Hepatocyte (in vitro differentiated cells): ENCODE results near the gene PIK3C2G. TPM values are rescaled to one million over a fixed set of nuclear protein-coding genes. Genes with fewer than 3 reads are reported as not detected.

ENCODE experiments used
- DNase-seq: peaks from one replicate; pipeline ENCODE4 v3.0.0-alpha.2; 2016; ENCODE audit warnings: low spot score
- H2AFZ ChIP-seq: fragments of 200-600 bp; sonication (generic); 2 replicates; pipeline ENCODE4 v1.6.0; 2016; ENCODE audit warnings: antibody characterized with exemption, mild to moderate bottlenecking
- H3K27ac ChIP-seq: fragments of 200-600 bp; sonication (generic); 2 replicates; pipeline ENCODE4 v1.5.1; 2016; ENCODE audit warnings: mild to moderate bottlenecking
- H3K27me3 ChIP-seq: fragments of 200-600 bp; sonication (generic); 2 replicates; pipeline ENCODE4 v1.6.1; 2016
- H3K36me3 ChIP-seq: fragments of 200-600 bp; sonication (generic); replicated peaks from 2 replicates; pipeline ENCODE4 v1.5.1; 2016; ENCODE audit warnings: low read depth; ENCODE audit not compliant: insufficient read depth
- H3K4me1 ChIP-seq: fragments of 200-600 bp; sonication (generic); 2 replicates; pipeline ENCODE4 v1.5.1; 2016; ENCODE audit warnings: mild to moderate bottlenecking, moderate library complexity; ENCODE audit not compliant: insufficient read depth
- H3K4me2 ChIP-seq: fragments of 200-600 bp; sonication (generic); 2 replicates; pipeline ENCODE4 v1.6.0; 2016
- H3K4me3 ChIP-seq: fragments of 200-600 bp; sonication (generic); 2 replicates; pipeline ENCODE4 v1.5.1; 2016; ENCODE audit warnings: mild to moderate bottlenecking
- H3K79me2 ChIP-seq: fragments of 200-600 bp; sonication (generic); 2 replicates; pipeline ENCODE4 v1.6.0; 2017; ENCODE audit warnings: mild to moderate bottlenecking
- H3K9me2 ChIP-seq: fragments of 200-600 bp; sonication (generic); replicated peaks from 2 replicates; pipeline ENCODE4 v1.6.0; 2017; ENCODE audit warnings: mild to moderate bottlenecking; ENCODE audit not compliant: insufficient read depth
- H3K9me3 ChIP-seq: fragments of 200-600 bp; sonication (generic); 2 replicates; pipeline ENCODE4 v1.5.1; 2016; ENCODE audit warnings: low read depth, mild to moderate bottlenecking
- H4K20me1 ChIP-seq: fragments of 200-600 bp; sonication (generic); 2 replicates; pipeline ENCODE4 v1.6.0; 2016; ENCODE audit warnings: mild to moderate bottlenecking; ENCODE audit not compliant: insufficient read depth, poor library complexity, severe bottlenecking
- CTCF ChIP-seq: fragments of 200-600 bp; sonication (generic); IDR thresholded peaks from 2 replicates; pipeline ENCODE4 v1.5.1; 2016; ENCODE audit warnings: antibody characterized with exemption, mild to moderate bottlenecking; ENCODE audit not compliant: poor library complexity
- EZH2 ChIP-seq: fragments of 200-600 bp; sonication (generic); IDR thresholded peaks from 2 replicates; pipeline ENCODE4 v1.6.1; 2016; ENCODE audit warnings: antibody characterized with exemption, mild to moderate bottlenecking, borderline replicate concordance
- EZH2phosphoT487 ChIP-seq: fragments of 200-600 bp; sonication (generic); IDR thresholded peaks from one replicate; pipeline ENCODE4 v1.6.1; 2018; ENCODE audit warnings: antibody characterized with exemption, mild to moderate bottlenecking, low read depth, moderate library complexity; ENCODE audit not compliant: unreplicated experiment, severe bottlenecking
- WGBS: methylation state at CpG from one replicate; pipeline ENCODE4 v1.1.6; 2016; ENCODE audit warnings: low lambda C conversion rate; ENCODE audit errors: missing lambda C conversion rate; 5-methylcytosine and 5-hydroxymethylcytosine counted together
- polyA plus RNA-seq: library from polyadenylated mRNA; unstranded; fragments of >200 nt; fragmentation: Nextera tagmentation; extraction: Ambion mirVana; gene quantifications from 2 replicates; pipeline ENCODE4 v1.2.1, GENCODE V29; 2016
- total RNA-seq: library from RNA; depleted of rRNA; stranded (reverse); fragments of >200 nt; gene quantifications from 2 replicates; pipeline ENCODE4 v1.2.3, GENCODE V29; 2014

PIK3C2G gene
- total and polyA plus RNA-seq, 2 experiments from 2014 or later, result 3.5 to 6.7 TPM

- H3K4me1 ChIP-seq, result no peaks in the 10 kb centered on the region
- no peak for TF ChIP-seq EZH2
- no peak for TF ChIP-seq EZH2phosphoT487
- TF ChIP-seq CTCF, result no peak
- H3K36me3 ChIP-seq, result no peaks in the 10 kb centered on the region
- no peak overlapping the region for H3K4me3 ChIP-seq
- no peak overlapping the region for H3K4me2 ChIP-seq
- H3K27me3 ChIP-seq, result no peaks in the 10 kb centered on the region
- no peaks in the 10 kb centered on the region for H3K9me2 ChIP-seq
- H3K27ac ChIP-seq, result no peak overlapping the region
- H3K79me2 ChIP-seq, result no peaks in the 10 kb centered on the region
- H4K20me1 ChIP-seq, result no peaks in the 10 kb centered on the region
- H3K9me3 ChIP-seq, result no peaks in the 10 kb centered on the region
- 91% methylated on average over 2 of the region's 2 CpGs for WGBS
- DNase-seq, result no peak
- H2AFZ ChIP-seq, result no peak overlapping the region
Observed at GRCh38 chr12:18456344-18456743, 195.0 kb downstream of the PIK3C2G start.

GRCh38 chr12:18457362-18457761 is 196.0 kb downstream of the PIK3C2G start:
- no peaks in the 10 kb centered on the region for H3K27me3 ChIP-seq
- no peak for DNase-seq
- H3K4me2 ChIP-seq, result no peak overlapping the region
- TF ChIP-seq EZH2, result no peak
- TF ChIP-seq EZH2phosphoT487, result no peak
- no peak for TF ChIP-seq CTCF
- no peak overlapping the region for H3K27ac ChIP-seq
- no peaks in the 10 kb centered on the region for H4K20me1 ChIP-seq
- no peak overlapping the region for H3K4me3 ChIP-seq
- H3K9me2 ChIP-seq, result no peaks in the 10 kb centered on the region
- no peak overlapping the region for H2AFZ ChIP-seq
- no peaks in the 10 kb centered on the region for H3K4me1 ChIP-seq
- 91% methylated on average over 1 of the region's 1 CpG for WGBS
- no peaks in the 10 kb centered on the region for H3K36me3 ChIP-seq
- no peaks in the 10 kb centered on the region for H3K9me3 ChIP-seq
- no peaks in the 10 kb centered on the region for H3K79me2 ChIP-seq

GRCh38 chr12:18461758-18462157 is 200.4 kb downstream of the PIK3C2G start:
- Histone ChIP-seq H3K36me3 (no peaks in the 10 kb centered on the region), H3K4me1 (no peaks in the 10 kb centered on the region), H3K79me2 (no peaks in the 10 kb centered on the region), H3K9me2 (no peaks in the 10 kb centered on the region), H3K9me3 (no peaks in the 10 kb centered on the region), H4K20me1 (no peaks in the 10 kb centered on the region), H3K4me3 (no peak overlapping the region), H2AFZ (no peak overlapping the region), H3K27ac (no peak overlapping the region), H3K4me2 (no peak overlapping the region), H3K27me3 (no peaks in the 10 kb centered on the region)
- TF ChIP-seq EZH2phosphoT487 (no peak), EZH2 (no peak), CTCF (no peak)
- no peak for DNase-seq
- 100% methylated on average over 2 of the region's 2 CpGs for WGBS

GRCh38 chr12:18462442-18462841 is 201.1 kb downstream of the PIK3C2G start:
- no peak overlapping the region for H3K4me2 ChIP-seq

More at GRCh38 chr12:18462442-18462841, 201.1 kb downstream of the PIK3C2G start:
- no peak overlapping the region for H3K27ac ChIP-seq
- H3K36me3 ChIP-seq, result no peaks in the 10 kb centered on the region
- WGBS, result 68% methylated on average over 3 of the region's 3 CpGs
- no peaks in the 10 kb centered on the region for H3K9me3 ChIP-seq
- no peaks in the 10 kb centered on the region for H3K79me2 ChIP-seq
- H3K4me1 ChIP-seq, result no peaks in the 10 kb centered on the region
- H2AFZ ChIP-seq, result no peak overlapping the region
- H3K4me3 ChIP-seq, result no peak overlapping the region
- TF ChIP-seq CTCF (no peak), EZH2 (no peak), EZH2phosphoT487 (no peak)
- no peak for DNase-seq
- no peaks in the 10 kb centered on the region for H3K9me2 ChIP-seq
- H4K20me1 ChIP-seq, result no peaks in the 10 kb centered on the region
- H3K27me3 ChIP-seq, result no peaks in the 10 kb centered on the region
